Measurements from ENCODE around the gene NRG3.
"Not testable (repeated sequence)": the region's sequence is repeated elsewhere in the genome, so short reads cannot be mapped to it uniquely, and the experiment has no call there.

Gene NRG3

DNA sequence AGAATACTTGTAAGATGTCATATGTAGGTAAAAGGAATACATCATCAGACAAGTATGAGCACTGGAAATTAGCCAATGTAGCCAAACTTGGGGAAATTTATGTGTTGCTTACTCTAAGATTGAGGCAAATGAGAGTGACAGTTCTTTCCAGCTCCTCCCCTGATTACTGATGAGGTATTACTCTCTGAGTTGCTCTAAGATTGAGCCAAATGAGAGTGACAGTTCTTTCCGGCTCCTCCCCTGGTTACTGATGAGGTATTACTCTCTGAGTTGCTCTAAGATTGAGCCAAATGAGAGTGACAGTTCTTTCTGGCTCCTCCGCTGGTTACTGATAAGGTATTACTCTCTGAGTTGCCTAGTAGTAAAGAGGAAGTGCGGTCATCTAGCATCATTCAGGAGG is 435.8 kb downstream of the NRG3 start:
- no peak for DNase-seq

DNA sequence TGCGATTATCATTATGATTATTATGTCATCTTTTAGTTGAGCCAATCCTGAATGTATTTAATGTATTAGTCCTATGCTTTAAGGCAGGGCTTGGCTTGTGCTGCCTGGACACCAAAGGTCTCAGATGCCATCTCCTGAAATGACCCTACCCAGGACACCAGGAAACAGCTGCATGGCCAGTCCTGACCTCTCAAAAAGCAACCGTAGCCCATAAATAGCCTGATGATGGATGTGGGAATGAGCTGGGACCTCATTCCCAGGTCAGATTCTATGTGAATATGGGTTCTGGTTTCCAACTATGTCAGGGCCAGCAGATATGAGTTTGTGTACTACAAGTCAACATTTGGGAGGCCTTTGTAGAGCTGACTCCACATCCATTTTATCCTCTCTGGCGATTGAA is 438.4 kb downstream of the NRG3 start:
- DNase-seq, result no peak

DNA sequence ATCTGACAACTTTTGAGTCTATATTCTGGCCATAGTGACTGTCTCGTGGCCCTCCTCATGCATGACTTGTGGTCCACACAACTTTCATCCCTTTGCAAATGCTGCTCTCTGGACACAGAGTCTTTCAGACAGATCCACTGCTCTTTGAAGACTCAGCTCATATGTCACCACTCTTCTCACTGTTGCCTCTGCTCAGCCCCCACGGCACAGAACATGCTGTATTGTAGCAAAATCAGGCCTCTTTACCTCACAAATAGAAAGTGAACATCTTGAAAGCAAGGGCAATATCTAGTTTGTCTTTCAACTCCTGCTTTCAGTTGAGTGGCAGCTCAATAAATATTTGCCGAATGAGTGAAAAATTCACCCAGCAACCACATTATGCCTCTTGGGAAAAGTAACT is 443.5 kb downstream of the NRG3 start:
- DNase-seq, result no peak

DNA sequence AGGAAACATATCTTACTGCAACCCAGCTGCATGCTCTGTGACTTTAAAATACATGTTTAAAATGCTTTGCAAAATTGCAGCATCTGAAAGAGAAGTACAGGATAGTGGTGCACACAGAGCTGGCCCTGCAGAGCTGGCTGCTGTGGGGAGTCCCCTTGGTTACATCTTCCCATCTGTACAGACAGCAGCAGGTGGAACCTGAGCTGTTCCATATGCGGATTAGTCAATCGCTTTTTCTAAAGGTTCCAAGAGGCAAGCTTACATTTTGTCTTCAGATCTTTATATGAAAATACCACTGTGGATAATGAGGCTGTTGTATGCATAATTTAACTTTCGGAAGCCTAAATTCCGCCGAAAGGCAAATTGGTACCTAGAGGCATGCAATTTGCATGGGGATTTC is 444.1 kb downstream of the NRG3 start:
- no peak for DNase-seq

DNA sequence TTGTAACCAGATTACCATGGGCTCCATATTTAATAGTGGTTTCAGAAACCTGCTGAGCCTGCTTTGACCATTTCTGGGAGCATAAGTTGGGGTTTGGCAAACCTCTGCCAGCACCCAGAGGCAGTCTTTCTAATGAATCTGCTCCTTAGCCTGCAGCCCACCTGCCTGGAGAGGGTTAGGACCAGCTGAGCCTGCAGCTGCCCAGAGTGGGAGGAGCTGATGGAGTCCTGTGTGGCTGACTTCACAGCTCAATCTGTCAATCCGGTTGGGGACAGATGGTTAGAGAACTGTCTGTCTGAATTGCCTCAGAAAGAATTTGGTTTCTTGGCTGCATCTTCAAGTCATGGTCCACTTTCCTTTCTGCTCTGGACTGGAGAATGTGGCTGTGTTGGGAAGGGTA is 444.6 kb downstream of the NRG3 start:
- DNase-seq, result no peak

DNA sequence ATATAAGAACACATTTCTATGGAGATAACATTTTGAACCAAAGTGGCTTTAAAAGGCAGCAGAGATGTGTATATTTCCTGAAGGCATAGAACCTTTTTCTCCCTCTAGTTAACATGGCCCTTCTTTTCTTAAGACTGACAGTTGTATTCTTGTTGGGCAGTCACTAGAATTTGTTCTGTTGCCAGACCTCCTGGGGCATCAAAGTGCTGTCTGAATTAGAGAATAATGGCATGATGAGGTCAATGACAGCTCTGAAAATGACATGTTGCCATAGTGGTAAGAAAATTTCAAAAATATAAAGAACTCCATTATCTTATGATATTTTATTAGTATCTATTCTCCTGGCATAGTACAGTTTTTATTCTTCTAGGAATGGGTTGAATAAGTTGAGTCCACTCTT is 446.7 kb downstream of the NRG3 start:
- no peak for DNase-seq

DNA sequence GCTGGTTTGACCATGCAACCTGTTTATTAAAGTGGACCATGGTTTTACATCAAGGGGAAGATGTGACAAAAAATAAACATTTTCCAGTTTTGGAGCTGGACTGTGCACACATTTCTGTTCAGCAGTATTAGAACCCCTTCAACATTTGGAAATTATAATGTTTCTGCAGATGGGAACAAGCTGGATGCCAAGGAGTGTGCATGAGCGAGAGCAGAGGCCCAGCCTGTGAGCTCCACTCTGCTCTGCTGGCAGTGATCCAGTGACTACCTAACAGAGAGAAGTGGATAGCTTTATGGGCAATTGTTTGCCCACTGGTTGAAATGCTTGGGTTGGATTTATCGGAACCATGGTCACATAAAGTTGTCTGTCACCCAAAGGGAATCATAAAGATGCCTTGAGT is 456.7 kb downstream of the NRG3 start:
- no peak for DNase-seq

DNA sequence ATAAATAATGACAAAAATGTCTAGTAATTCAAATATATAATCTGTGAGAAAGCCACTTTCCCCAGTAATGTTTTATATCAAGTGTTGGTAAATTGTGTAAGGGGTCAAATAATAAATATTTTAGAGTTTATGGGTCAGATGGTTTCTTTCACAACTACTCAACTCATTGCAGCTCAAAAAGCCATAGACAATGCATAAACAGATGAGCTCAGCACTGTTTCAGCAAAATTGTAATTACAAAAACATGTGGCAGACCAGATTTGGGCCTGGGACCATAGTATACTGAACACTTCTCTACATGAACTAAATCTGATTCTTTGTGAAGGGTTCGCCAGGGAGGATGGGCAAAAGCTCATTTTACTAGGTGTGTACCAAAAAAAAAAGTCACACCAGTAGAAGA is 460.8 kb downstream of the NRG3 start:
- DNase-seq, result no peak

DNA sequence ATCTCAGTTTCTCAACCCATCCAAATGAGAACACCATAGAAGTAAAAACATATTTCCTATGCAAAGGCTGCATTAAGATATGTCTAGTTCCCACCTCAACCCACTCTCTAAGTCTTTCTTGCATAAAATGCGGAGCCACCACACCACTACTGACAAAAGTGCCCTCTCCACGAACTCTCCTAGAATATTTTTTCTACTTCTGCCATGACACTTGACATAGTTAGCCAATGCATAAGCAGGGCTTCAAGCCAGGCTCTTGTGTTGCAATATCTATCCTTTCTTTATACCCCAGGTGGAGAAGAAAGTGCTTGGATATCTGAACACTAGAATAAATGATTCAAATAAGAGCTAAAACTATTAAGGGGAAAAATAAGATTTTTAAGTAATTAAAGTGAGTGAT is 465.2 kb downstream of the NRG3 start:
- DNase-seq, result no peak

DNA sequence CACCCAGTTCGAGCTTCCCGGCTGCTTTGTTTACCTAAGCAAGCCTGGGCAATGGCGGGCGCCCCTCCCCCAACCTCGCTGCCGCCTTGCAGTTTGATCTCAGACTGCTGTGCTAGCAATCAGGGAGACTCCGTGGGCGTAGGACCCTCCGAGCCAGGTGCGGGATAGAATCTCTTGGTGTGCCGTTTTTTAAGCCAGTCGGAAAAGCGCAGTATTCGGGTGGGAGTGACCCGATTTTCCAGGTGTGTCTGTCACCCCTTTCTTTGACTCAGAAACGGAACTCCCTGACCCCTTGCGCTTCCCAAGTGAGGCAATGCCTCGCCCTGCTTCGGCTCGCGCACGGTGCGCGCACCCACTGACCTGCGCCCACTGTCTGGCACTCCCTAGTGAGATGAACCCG is 474.6 kb downstream of the NRG3 start:
- DNase-seq, result not testable (repeated sequence)

DNA sequence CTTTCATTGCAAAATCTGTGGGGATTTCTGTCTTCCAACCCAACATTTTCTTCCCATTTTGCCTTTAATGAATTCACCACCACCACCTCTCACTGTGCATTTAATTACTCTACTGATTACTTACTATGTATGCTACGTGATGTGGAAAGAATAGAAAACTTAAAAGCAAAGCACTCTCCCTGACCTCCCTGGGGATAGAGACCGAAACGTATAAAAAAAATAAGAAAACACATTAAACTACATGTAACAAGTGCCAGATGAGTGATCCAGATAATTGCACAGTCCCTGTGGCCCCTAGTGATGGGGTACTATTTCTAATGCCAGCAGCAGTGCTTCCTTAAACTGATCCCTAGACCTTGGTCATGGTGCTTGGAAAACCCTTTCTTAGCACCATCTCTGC is 478.4 kb downstream of the NRG3 start:
- DNase-seq, result no peak

DNA sequence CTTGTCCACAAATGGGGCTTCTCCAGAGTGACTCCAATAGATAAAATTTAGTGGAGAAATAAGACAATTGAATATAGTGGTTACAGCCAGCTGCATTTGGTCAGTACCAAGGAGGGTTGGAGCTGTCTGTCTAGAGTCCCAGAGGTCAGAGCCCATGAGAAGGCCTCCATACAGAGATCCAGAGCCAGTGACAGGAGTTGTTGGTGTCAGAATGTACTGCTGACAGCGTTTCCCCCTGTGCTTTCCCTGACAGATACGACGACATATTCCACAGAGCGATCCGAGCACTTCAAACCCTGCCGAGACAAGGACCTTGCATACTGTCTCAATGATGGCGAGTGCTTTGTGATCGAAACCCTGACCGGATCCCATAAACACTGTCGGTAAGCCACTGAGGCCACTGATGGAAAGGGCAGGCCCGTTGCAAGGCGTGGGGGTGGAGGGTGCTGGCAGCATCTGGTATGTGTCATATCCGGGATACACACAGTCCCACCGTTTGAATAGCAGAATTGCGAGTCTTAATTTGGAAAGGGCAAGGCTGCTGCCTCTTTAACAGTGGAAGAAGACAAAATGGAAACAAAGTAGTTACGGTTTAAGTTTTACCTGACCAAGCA is 483.6 kb downstream of the NRG3 start:
- no peak for DNase-seq

DNA sequence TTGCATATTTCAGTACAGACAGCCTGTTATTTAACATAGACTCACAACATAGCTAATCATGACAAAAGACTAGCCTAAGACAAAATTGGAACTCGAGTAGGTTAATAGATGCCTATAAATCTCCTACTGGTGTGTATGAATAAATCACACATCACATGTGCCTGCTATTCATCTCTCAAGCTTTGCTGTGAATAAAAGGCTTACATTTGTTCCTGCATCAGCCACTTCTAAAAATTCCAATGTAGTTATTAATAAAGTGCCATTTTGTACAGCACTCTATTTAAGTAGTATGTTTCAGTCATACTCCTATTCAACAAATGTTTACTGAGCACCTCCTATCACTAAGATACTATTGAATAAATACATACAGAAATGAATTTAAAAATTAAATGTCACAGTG is 486.3 kb downstream of the NRG3 start:
- no peak for DNase-seq

DNA sequence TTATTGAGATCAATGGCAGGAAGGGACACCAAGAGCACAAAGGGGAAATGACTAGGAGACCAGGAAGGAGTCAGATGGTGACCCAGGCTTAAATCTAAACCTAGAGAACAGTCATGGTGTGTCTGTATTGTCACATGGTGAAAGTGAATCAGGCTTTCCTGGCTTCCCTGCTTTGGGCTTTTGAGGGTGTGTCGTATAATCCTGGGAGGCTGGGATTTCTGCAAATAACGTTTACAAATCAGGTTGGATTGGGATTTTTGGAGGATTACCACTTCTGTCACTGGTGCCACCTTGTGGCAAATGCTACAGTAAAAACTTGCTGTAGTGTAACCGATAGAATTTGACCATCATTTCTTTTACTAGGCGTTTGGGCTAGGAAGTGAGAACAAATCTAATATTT is 502.6 kb downstream of the NRG3 start:
- DNase-seq, result no peak

DNA sequence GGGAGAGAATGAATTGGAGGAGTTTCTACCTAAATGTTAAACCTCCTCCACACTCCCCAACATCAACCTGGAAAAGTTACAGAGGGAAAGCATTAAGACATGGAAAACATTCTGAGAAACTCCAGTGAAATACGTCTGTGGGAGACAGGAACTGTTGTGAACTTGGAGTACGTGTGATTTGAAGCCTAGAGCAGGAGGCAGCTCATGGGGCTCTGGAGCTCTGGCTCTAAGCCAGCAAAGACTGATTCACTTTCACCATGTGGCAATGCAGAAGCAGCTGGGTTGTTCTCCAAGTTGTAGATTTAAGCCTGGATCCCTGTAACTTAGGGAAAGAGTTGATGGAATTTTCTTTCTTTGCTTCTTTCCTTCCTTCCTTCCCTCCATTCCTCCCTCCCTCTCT is 503.2 kb downstream of the NRG3 start:
- DNase-seq, result no peak

DNA sequence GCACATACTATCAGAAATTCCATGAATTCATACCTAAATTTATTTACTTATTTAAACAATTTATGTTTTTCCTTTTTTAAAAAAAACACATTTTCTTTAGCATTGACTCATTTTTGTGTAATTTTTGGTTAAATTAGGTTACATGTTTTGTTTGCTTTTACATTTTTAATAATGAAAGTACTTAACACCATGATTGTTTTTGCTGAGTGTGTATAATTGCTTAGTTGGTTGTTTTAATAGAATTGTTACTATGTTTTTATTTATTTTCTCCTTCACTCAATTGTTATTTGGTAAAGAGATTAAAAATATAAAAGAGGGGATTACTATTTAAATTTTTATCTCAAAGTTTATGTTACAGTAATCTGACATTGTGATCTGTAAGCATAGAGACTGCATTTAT is 508.4 kb downstream of the NRG3 start:
- no peak for DNase-seq

DNA sequence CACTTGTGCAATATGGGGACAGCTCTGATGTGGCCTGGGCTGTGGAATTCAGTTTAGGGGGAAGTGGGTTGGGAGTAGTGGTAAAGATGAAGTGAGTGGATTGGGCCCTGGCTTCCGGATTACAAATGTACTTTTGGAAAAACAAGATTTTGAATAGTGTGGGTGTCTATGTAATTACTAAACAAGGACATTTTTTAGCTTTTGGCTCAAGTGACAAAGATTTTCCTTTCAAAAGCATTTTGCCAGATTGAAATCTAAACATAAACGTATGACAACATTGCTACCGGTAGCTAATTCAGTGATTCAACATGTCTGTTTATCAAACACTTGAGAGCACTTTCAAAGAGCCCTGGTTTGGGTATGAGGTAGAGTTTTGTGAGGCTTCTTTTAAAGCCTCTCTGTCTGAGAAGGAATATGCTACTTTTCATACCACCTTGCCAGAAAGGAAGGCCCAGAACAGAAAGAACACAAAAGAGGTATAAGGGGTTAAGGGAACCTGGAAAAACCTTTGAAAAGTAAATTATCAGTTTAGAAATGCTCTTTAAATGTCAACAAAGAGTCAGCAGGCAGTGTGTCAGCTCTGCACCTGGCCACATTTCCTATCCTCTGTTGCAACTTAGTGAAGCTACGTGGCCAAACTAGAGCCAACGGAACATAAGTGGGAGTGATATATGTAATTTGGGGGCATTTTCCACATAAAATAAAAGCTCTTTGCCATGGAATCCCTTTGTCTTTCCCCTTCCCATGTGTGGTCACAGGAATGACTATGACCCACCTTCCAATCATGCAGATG is 516.1 kb downstream of the NRG3 start:
- DNase-seq, result no peak

DNA sequence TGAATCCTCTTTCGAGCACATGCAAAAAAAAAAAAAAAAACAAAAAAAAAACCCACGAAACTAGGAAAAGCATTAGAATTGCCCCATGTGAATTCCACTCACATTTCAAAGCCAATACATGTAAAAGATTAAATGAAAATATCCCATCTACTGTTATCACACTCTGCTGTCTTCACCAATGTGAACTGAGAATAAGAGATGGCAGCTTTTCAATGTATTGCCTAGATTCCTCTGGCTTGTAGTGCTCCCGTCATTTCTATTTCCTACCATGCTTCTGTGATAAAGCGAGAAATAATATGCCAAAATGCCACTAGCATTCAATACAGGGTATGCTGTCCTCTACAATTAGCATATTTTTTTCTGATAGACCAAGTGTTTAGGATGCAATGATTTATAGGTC is 517.0 kb downstream of the NRG3 start:
- DNase-seq, result no peak

DNA sequence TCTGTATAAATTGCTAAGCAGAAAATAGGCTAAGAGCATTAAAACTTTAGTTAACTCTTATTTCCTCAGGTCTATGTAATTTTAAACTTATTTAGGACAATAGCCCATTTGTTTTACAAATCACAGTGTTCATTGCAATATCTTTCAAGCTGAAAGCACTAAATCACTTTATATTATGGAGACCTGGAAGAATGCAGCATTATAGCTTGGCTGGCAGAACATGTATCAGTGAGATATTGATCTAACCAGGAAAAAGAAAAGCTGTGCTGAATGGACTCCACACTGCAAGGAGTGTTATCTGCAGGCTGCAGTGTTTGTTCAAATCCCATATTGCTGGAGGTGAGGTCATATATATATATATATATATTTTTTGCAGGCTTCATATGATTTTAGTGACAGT is 517.5 kb downstream of the NRG3 start:
- no peak for DNase-seq

DNA sequence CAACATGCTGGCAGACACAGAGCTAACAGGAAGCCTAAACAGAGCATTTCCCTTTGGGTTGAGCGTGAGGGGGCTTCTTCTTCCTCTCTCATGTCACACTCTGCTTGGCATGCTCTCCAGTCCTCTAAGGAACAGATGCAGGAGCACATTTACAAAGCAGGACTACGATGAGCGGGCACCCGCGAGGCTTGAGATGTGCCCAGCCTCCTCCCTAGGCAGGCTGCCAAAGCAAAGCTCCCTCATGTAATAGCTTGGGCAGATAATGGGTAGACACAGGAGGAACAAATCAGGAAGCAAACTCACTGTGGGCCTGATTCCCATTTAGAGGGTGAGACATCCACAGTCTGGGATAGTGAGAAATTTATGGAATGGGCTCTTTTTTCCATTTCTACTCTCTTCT is 519.1 kb downstream of the NRG3 start:
- no peak for DNase-seq

DNA sequence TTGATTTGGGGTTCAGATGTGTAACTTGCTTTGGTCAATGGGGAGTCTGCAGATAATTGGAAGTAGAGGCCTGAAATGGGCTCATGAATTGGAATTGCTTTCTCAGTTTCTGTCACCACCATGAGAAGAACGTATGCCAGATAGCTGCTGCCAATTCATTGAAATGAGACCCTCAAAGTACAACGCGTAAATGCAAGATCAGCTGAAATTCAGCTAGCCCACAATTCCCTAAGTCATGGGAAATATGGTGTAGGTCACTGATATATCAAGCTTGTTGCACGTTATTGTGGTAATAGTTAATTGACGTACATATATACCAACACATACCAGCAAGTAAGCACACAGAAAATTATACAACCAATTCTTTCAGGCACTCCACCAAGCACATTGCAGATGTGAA is 520.0 kb downstream of the NRG3 start:
- DNase-seq, result no peak

DNA sequence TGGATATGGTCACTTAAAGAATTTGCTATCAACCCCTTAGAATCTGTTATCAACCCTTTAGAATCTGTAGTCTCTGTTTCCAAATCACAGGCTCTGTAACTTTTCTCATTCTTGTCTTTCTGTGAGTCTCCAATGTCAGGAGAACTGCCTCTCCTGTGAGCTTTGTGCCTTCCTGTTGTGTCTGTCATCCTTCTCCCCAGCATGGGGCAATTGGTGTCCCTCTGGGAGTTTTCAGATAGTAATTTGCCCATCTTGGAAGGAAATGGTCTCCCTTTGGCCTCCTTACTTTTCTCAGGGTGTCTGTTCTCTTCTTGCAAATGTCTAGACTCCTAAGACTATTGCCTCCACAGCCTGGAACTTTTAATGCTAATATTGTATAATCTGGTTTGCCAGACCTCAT is 521.9 kb downstream of the NRG3 start:
- DNase-seq, result no peak

DNA sequence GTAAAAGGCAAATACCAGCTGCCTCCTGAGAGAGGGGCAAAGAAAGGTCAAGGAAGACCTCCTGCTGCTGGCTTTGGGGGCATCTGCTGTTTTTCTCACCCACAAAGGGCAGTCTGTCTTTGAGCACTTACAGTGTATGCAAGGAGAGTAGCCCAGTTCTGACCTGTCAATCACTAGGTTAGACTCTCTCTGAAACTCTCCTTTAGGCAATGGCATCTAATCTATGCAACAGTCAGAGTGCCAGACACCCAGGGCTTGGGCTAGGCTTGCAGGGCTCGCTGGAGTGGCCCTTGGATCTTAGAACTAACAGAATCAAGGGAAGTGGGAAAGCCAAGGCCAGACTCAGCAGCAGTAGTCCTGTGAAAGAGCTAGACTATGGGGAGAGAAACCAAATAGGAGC is 522.9 kb downstream of the NRG3 start:
- no peak for DNase-seq

DNA sequence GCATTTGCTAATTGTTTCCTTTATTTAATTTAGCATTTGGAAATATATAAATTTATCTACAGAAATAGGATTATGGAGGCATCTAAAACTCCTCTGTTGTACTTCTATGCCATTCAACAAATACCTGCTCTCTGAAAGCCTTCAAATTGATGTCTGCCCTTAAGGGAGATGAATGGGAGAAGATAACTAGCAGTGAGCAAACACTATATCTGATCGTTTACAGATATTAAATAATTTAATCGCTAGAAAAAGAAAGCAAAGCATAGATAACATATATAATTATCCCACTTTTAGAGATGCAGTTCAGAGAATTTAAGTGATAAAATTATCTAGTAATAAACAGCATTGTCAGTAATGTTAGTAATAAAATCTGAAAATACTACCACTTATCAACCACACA is 524.9 kb downstream of the NRG3 start:
- DNase-seq, result no peak

DNA sequence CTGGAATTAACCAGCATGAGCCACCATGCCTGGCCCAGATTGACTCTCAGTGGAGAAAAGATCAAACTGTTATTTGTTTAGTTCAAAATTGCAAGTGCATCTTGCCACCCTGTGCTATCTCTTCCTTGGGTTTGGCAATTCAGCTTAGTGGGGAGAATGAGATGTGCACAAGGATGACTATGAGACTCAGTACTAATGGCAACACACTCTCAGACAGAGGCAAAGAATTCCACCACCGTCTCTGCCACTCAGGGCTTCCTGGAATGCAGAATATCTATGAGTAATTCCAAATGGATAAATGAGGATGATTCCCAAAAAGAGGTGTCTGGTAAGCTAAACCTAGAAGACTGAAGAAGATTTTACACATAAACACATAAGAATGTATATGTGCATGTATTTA is 525.8 kb downstream of the NRG3 start:
- no peak for DNase-seq
